ENCODE results near the gene P2RY13. TPM values are rescaled to one million over a fixed set of nuclear protein-coding genes. Genes with fewer than 3 reads are reported as not detected.

The P2RY13 gene
- polyA plus RNA-seq, 1 donor from 2014 or later = 0.12 TPM

DNA sequence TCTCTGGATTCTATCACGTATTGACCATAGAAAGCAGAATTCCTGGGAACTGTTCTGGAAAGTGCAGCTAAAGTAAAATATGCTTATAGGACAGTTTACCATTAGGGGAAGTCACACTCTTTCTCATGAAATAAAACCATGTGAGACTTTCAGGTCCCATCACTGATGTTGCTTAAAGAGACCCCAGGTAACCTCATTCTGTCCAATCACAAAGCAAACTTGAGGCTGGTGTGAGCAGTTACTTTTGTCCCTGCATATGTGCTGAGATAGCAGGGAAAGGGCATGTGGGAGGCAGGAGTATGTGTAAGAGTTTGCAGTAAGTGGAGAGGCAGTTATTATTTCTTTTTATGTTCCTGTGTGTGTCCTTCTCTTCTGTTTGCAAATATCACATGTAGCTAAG, 28.8 kb downstream of the P2RY13 start:
- TF ChIP-seq, protein P1, sequence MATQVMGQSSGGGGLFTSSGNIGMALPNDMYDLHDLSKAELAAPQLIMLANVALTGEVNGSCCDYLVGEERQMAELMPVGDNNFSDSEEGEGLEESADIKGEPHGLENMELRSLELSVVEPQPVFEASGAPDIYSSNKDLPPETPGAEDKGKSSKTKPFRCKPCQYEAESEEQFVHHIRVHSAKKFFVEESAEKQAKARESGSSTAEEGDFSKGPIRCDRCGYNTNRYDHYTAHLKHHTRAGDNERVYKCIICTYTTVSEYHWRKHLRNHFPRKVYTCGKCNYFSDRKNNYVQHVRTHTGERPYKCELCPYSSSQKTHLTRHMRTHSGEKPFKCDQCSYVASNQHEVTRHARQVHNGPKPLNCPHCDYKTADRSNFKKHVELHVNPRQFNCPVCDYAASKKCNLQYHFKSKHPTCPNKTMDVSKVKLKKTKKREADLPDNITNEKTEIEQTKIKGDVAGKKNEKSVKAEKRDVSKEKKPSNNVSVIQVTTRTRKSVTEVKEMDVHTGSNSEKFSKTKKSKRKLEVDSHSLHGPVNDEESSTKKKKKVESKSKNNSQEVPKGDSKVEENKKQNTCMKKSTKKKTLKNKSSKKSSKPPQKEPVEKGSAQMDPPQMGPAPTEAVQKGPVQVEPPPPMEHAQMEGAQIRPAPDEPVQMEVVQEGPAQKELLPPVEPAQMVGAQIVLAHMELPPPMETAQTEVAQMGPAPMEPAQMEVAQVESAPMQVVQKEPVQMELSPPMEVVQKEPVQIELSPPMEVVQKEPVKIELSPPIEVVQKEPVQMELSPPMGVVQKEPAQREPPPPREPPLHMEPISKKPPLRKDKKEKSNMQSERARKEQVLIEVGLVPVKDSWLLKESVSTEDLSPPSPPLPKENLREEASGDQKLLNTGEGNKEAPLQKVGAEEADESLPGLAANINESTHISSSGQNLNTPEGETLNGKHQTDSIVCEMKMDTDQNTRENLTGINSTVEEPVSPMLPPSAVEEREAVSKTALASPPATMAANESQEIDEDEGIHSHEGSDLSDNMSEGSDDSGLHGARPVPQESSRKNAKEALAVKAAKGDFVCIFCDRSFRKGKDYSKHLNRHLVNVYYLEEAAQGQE (IDR thresholded peaks at IDR 0.05; ENCODE audit: borderline replicate concordance) = no peak
- TF ChIP-seq EZH2 (IDR thresholded peaks at IDR 0.05; ENCODE audit: borderline replicate concordance, insufficient read depth, low read length, poor library complexity, severe bottlenecking) (no peak), POLR2AphosphoS5 (IDR thresholded peaks at IDR 0.05) (no peak), TAF1 (IDR thresholded peaks at IDR 0.05; ENCODE audit: low read depth) (no peak), EP300 (conservative IDR thresholded peaks at IDR 0.05; ENCODE audit: poor library complexity, severe bottlenecking) (no peak), SMC3 (conservative IDR thresholded peaks at IDR 0.05; ENCODE audit: poor library complexity) (no peak)
- Histone ChIP-seq H3K27me3 (ENCODE audit: insufficient read depth, low read depth, low read length) (no peaks in the 10 kb centered on the region), H3K9me3 (ENCODE audit: low read length) (no peaks in the 10 kb centered on the region), H3K4me3 (ENCODE audit: low read length) (no peak overlapping the region), H3K27ac (ENCODE audit: low read length) (no peak overlapping the region), H3K9me2 (ENCODE audit: insufficient read depth, low read length) (no peaks in the 10 kb centered on the region), H3K36me3 (ENCODE audit: insufficient read depth, low read length) (no peaks in the 10 kb centered on the region), H3K9ac (ENCODE audit: low read length) (no peak overlapping the region), H2AFZ (ENCODE audit: low read depth, low read length) (no peak overlapping the region), H3F3A (ENCODE audit: insufficient read depth, low read length, poor library complexity, severe bottlenecking) (no peaks in the 10 kb centered on the region), H3K79me2 (replicated peaks; ENCODE audit: insufficient read depth, low read length) (no peaks in the 10 kb centered on the region), H4K20me1 (ENCODE audit: insufficient read depth) (peaks cover 3% of the 10 kb centered on the region), H3K4me2 (ENCODE audit: low read length) (no peak overlapping the region)

- no peaks in the 10 kb centered on the region for H3K79me2 ChIP-seq (replicated peaks; ENCODE audit: insufficient read depth, low read length)
- no peak overlapping the region for H3K27ac ChIP-seq (ENCODE audit: low read length)
- H3F3A ChIP-seq (ENCODE audit: insufficient read depth, low read length, poor library complexity, severe bottlenecking) = no peaks in the 10 kb centered on the region
- H4K20me1 ChIP-seq (ENCODE audit: insufficient read depth) = peaks cover 3% of the 10 kb centered on the region
- no peaks in the 10 kb centered on the region for H3K27me3 ChIP-seq (ENCODE audit: insufficient read depth, low read depth, low read length)
- no peak overlapping the region for H2AFZ ChIP-seq (ENCODE audit: low read depth, low read length)
- H3K4me3 ChIP-seq (ENCODE audit: low read length) = no peak overlapping the region
- H3K9me3 ChIP-seq (ENCODE audit: low read length) = no peaks in the 10 kb centered on the region
- H3K9ac ChIP-seq (ENCODE audit: low read length) = no peak overlapping the region
- no peak overlapping the region for H3K4me2 ChIP-seq (ENCODE audit: low read length)
- no peaks in the 10 kb centered on the region for H3K36me3 ChIP-seq (ENCODE audit: insufficient read depth, low read length)
- TF ChIP-seq MXI1 (conservative IDR thresholded peaks at IDR 0.05; ENCODE audit: poor library complexity, severe bottlenecking) = no peak
- TF ChIP-seq EZH2 (IDR thresholded peaks at IDR 0.05; ENCODE audit: borderline replicate concordance, insufficient read depth, low read length, poor library complexity, severe bottlenecking) = no peak
- TF ChIP-seq, protein P2, sequence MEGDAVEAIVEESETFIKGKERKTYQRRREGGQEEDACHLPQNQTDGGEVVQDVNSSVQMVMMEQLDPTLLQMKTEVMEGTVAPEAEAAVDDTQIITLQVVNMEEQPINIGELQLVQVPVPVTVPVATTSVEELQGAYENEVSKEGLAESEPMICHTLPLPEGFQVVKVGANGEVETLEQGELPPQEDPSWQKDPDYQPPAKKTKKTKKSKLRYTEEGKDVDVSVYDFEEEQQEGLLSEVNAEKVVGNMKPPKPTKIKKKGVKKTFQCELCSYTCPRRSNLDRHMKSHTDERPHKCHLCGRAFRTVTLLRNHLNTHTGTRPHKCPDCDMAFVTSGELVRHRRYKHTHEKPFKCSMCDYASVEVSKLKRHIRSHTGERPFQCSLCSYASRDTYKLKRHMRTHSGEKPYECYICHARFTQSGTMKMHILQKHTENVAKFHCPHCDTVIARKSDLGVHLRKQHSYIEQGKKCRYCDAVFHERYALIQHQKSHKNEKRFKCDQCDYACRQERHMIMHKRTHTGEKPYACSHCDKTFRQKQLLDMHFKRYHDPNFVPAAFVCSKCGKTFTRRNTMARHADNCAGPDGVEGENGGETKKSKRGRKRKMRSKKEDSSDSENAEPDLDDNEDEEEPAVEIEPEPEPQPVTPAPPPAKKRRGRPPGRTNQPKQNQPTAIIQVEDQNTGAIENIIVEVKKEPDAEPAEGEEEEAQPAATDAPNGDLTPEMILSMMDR (IDR thresholded peaks at IDR 0.05; ENCODE audit: poor library complexity, severe bottlenecking) = no peak
- TF ChIP-seq TAF1 (IDR thresholded peaks at IDR 0.05; ENCODE audit: low read depth) = no peak
- H3K9me2 ChIP-seq (ENCODE audit: insufficient read depth, low read length) = no peaks in the 10 kb centered on the region
Observed at GRCh38 chr3:151299006-151299405, 30.3 kb downstream of the P2RY13 start.

DNA sequence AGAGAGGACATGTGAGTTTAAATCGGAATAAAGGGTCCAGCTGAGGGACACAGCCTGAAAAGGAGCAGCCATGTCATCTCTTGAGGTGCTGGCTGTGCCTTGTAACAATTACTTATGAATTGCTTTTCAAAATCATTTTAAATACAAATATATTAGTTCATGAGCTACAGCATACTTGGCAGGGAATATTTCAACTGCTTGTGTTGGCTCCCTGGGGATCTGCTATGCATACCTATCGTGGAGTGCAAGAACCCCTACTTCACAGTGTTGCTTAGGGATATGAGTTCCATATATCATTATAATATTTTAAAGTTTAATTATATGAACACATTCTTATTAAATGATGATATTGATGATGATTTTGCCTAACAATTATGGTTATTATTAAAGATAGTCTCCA, 31.9 kb downstream of the P2RY13 start:
- no peaks in the 10 kb centered on the region for H3F3A ChIP-seq (ENCODE audit: insufficient read depth, low read length, poor library complexity, severe bottlenecking)
- no peak overlapping the region for H2AFZ ChIP-seq (ENCODE audit: low read depth, low read length)
- no peak overlapping the region for H3K27ac ChIP-seq (ENCODE audit: low read length)
- no peaks in the 10 kb centered on the region for H3K36me3 ChIP-seq (ENCODE audit: insufficient read depth, low read length)
- no peaks in the 10 kb centered on the region for H3K27me3 ChIP-seq (ENCODE audit: insufficient read depth, low read depth, low read length)
- H3K9me3 ChIP-seq (ENCODE audit: low read length) = no peaks in the 10 kb centered on the region
- no peaks in the 10 kb centered on the region for H3K79me2 ChIP-seq (replicated peaks; ENCODE audit: insufficient read depth, low read length)
- H3K4me3 ChIP-seq (ENCODE audit: low read length) = no peak overlapping the region
- no peaks in the 10 kb centered on the region for H3K9me2 ChIP-seq (ENCODE audit: insufficient read depth, low read length)
- peaks cover 3% of the 10 kb centered on the region for H4K20me1 ChIP-seq (ENCODE audit: insufficient read depth)
- no peak overlapping the region for H3K9ac ChIP-seq (ENCODE audit: low read length)
- TF ChIP-seq EP300 (conservative IDR thresholded peaks at IDR 0.05; ENCODE audit: poor library complexity, severe bottlenecking) = no peak
- no peak for TF ChIP-seq EZH2 (IDR thresholded peaks at IDR 0.05; ENCODE audit: borderline replicate concordance, insufficient read depth, low read length, poor library complexity, severe bottlenecking)
- TF ChIP-seq, protein P2 (IDR thresholded peaks at IDR 0.05; ENCODE audit: poor library complexity, severe bottlenecking) = no peak
- TF ChIP-seq, protein P1 (IDR thresholded peaks at IDR 0.05; ENCODE audit: borderline replicate concordance) = no peak
- TF ChIP-seq POLR2AphosphoS5 (IDR thresholded peaks at IDR 0.05) = no peak
- no peak for TF ChIP-seq RAD21 (conservative IDR thresholded peaks at IDR 0.05)
- TF ChIP-seq TAF1 (IDR thresholded peaks at IDR 0.05; ENCODE audit: low read depth) = no peak
- TF ChIP-seq SMC3 (conservative IDR thresholded peaks at IDR 0.05; ENCODE audit: poor library complexity) = no peak
- TF ChIP-seq MXI1 (conservative IDR thresholded peaks at IDR 0.05; ENCODE audit: poor library complexity, severe bottlenecking) = no peak
- H3K4me2 ChIP-seq (ENCODE audit: low read length) = no peak overlapping the region
